Activated CD8-positive, alpha-beta memory T cell treated with anti-CD3 and anti-CD28 coated beads for 1 hour (primary cell): ENCODE results near the gene ECHS1.

Experiments used
- DNase-seq, 2 donors: peaks; one replicate each; pipeline ENCODE4 v3.0.0-alpha.2; 2020; ENCODE audit warnings: low read depth in 1 of 2; ENCODE audit errors: extremely low read depth in 1 of 2

Gene ECHS1

DNA sequence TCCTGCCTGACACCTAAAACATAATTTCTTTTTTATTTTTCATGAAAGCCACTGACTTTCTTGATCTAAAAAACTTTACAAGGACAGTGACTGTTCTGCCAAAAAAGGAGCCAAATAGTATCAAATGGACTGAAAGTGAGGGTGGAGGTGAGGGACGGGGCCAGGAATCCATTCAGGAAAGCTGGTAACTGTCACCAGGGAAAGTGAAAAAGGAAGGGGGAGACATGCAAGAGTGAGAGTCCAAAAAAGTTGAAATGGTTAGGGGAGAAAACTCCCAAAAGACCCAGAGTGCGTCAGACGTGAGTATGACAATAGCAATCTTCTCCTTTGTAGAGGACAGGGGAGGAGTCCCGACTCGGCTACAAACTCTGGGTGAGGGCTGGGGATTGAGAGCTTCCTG lies 28.9 kb downstream of the ECHS1 start:
- DNase-seq: no peak

DNA sequence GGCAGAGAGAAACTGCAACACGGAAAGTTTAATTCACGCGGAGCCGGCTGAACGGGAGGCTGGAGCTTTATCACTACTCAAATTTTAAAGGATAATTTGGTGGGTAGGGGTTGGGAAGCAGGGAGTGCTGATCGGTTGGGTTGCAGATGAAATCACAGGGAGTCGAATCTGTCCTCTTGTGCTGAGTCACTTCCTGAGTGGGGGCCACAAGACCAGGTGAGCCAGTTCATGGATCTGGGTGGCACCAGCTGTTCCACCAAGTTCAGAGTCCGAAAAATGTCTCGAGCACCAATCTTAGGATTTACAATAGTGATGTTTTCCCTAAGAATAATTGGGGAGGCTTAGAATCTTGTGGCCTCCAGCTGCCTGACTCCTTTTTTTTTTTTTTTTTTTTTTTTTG lies 29.6 kb downstream of the ECHS1 start:
- DNase-seq: no peak

DNA sequence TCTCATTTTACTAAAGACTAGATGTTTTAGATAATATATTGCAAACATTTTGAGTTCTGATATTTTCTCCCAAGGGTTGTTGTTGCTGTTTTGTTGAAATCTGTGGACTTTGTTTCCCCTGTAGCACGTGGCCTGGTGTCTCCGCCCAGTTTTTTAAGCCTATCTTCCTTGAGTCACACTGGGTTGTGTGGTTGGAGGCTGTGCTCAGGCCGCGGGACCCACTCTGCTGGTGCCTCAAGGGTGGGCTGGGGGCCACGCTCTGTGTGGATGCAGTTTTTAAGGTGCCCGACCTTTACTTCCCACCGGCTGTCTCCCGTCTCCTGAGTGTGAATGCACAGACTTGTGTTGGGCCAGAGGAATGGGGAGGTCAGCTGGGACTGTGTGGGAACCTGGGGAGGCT lies 30.2 kb downstream of the ECHS1 start:
- no peak for DNase-seq

DNA sequence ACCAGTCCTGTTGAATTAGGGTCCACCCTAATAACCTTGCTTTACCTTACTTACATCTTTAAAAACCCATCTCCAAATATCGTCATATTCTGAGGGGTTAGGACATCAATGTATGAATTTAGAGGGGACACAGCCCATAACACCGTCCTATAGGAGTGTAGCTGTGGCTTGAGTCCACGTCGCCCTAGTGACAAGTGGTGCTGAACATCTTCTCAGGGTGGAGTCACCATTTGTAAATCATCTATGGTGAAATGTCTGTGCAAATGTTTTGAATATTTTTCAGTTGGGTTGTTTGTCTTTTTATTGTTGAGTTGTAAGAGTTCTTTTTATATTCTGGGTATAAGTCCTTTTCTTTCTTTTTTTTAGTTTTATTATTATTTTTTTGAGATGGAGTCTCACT lies 31.2 kb downstream of the ECHS1 start:
- no peak for DNase-seq

DNA sequence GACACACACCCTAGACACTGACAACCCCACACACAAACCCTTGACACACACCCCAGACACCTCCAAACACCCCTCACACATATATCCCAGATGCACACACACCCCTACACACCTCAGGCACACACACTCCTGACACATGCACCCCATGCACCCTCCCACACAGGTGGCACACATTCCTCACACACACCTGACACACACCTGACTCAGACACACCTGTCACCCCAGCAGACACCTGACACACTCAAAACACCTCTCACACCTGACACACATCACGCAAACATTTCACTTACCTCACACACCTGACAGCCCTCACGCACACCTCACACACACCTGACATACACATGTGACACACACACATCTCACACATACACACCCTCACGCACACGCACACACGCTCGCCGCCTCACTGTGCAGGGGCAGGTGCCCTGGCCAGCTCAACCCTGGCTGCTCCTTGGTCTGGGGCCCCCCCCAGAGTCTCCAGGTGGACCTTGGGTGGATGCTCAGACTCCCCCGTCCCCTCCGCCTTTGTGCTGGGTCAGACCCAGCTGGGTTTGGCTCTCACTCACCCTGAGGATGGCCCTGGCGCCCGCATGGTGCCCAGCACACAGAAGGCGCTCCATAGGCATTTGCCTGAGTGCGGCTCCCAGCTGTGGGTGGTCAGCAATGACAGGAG lies 33.3 kb downstream of the ECHS1 start:
- no peak for DNase-seq

DNA sequence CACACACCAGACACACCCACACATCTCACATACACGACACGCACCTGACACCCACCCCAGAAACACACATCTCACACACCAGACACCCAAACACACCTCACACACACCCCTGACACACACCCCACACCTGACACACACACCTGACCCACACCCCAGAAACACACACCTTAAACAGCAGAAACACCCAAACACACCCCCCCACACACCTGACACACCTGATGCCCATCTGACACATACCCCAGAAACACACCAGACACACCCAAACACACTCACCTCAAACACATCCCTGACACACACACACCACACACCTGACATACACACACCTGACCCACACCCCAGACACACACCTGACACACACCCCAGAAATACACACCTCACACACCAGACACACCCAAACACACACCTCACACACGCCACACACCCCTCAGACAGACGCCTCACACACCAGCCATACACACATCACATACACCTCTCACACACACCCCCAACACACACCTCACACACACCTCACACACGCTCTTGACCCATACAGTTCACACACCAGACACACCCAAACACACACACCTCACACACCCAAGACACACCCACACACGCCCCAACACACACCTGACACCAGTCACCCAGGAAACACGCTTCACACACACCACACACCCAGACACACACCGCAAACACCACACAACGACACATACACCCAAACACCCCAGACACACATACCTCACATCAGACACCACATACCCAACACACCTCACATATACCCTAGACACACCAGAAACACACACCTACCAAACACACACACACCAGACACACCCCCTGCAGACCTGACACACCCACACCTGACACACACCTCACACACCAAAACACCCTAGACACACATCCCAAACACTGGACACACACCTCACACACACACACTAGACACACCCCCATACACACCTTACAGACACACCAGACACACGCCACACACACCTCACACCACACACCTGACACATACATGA lies 34.8 kb downstream of the ECHS1 start:
- no peak for DNase-seq

DNA sequence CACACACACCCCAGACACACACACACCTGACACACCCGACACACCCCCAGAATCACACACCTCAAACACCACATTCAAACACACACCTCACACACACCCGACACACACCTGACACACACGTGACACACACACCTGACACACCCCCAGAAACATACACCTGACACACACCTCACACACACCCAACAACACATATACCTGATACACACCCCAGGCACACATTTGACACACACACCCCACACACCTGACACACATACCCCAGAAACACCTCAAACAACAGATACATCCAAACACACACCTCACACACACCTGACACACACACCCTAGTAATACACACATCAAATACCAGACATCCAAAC lies 35.8 kb downstream of the ECHS1 start:
- DNase-seq: no peak

DNA sequence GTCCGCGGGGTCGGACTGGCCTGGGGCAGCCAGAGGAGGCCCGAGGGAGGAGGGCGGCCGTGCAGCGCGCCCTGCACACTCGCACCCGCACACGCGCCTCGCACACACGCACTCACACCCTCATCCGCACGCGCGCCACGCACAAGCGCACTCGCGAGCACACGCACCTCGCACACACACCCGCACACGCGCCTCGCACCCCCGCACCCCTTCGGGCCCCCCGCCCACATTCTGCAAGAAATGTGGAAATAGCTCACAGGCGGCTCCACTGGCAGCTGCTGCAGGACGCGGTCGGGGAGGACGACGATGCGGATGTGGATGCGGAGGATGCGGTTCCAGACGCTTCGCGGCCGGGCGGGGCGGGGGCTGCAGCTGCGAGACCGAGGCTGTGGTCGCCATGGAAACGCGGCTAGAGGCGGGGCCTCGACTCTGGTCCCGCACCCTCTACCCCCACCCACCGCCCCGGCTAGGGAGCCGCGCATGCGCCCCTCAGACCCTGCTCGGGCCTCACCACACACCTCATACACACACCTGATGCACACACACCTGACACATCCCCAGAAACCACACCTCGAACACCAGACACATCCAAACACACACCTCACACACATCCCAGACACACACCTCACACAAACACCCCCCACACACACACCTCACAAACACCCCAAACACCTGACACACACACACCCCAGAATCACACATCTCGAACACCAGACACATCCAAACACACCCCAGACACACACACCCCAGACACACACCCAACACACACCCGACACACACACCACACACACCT lies 36.4 kb downstream of the ECHS1 start, which contains the start of gene CALY:
Gene CALY (minus strand): TSS at position 320 of the 793 bp plus-strand sequence. CDS start 7,907 bp downstream, outside the sequence.
- peak; percentile 63 to 66 for DNase-seq

DNA sequence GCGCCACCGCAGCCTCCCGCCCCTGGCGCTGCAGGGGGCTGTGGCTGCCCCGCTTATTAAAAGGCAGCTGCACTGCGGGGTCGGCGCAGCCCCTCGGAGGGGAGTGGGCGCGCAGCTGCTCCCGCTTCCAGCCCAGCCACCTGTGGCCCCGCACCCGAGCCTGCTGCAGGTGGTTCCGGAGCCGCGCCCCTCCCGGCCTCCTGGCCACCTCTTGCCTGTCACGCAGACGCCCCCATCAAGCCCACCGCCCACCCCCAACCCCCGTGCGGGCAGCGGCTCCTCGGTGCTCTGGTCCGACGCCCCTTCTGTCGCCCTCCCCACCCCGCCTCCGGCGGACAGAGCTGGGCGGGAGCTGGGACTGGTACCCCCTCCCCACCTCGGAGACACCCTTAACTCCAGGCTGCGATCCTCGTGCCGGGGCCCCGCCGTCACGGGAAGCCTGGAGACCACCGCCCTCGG lies 37.0 kb downstream of the ECHS1 start:
- DNase-seq: no peak

DNA sequence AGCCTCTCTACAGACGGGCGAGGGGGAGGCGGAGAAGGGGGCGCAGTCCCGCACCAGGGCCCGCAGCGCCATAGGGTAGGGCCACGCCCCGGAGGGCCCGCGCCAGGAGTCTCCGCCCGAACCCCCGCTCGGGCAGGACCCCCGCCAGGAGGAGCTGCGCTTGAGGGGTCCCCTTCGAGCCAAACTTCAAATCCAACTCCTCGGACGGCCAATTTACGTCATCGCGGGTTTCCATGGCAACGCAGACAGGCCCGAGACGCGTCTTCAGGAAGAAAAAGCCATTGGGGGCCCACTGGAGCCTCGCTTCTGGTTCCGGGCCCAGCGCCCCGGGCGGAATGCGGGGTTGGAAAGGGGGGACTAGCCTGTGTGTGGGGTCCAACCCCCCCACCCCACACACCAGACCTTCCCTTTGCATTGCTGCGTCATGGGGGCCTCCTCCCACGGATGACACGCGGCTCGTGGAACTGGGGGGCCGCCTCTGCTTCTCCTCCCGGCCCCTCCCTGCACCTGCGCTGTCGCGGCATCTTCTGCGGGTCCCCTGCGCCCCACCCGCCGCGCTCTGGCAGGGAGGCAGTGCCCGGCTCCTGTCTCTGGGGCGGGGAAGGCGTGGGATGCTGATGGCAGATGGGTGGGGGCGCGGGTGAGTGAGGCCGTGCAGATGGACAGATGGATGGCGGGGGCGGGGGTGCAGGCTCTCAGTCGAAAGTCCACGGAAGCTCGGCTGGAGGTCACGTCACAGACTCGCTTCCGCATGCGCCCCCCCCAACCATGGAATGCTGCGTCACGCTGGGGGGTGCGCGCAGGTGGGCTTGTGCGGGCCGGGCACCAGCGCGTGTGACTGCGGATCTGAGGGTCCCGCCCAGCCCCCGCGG lies 37.7 kb downstream of the ECHS1 start:
- peak; percentile 71 to 86 for DNase-seq

DNA sequence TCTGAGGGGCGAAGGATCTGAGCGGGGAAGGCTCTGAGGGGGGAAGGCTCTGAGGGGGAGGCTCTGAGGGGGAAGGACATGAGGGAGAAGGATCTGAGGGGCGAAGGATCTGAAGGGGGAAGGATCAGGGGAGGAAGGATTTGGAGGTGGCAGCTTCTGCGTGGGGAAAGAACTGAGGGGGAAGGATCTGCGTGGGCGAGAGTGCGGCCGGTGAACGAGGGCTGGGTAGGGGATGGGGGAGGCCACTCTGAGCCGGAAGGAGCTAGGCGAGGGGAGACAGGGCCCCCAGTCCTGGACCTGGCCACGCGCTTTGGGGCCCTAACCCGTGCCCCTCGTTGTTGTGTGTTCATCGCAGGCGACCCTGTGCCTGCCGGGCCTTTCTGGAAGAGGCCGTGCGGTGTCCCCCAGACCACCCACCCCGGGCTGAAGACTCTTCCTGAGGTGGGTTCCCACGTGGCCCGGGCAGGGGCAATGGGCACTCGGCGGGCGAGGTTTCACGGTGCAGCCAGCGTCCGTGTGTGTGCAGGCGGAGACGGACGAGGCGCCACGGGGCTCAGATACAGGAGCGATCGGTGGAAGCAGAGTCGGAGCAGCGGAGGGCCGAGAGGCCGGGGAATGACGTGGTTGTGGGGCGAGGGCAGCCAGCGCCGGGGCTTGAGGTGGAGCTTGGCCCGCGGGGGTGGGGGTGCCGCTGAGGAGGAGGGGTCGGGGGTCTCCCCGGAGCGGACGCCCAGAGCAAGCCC lies 38.5 kb downstream of the ECHS1 start:
- no peak for DNase-seq

DNA sequence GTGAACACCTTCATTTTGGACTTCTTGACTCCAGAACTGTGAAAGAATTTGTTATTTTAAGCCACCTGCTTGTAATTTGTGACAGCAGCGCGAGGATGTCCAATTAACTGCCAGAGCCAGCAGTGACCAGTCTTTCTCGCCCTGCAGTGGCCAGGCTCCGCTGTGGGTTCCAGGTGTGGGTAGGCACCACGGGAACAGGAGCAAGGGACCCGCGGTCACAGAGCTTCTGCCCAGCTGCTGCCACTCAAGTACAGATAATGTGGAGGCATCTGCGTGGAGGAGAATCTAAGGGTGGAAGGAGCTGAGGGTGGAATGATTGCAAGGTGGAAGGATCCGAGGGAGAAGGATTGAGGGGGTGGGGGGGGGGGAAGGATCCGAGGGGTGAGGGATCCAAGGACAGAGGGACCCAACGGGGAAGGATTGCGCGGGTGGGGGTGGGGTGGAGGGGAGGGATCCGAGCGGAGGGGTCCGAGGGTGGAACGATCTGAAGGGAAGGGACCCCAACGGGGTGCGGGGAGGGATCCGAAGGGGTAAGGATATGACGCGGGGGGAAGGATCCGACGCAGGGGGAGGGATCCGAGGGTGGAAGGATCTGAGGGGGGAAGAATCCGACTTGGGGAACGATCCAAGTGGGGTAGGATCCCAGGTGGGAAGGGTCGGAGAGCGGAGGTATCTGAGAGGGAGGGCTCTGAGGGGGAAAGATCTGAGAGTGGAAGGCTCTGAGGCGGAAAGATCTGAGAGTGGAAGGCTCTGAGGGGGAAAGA lies 40.0 kb downstream of the ECHS1 start:
- no peak for DNase-seq

DNA sequence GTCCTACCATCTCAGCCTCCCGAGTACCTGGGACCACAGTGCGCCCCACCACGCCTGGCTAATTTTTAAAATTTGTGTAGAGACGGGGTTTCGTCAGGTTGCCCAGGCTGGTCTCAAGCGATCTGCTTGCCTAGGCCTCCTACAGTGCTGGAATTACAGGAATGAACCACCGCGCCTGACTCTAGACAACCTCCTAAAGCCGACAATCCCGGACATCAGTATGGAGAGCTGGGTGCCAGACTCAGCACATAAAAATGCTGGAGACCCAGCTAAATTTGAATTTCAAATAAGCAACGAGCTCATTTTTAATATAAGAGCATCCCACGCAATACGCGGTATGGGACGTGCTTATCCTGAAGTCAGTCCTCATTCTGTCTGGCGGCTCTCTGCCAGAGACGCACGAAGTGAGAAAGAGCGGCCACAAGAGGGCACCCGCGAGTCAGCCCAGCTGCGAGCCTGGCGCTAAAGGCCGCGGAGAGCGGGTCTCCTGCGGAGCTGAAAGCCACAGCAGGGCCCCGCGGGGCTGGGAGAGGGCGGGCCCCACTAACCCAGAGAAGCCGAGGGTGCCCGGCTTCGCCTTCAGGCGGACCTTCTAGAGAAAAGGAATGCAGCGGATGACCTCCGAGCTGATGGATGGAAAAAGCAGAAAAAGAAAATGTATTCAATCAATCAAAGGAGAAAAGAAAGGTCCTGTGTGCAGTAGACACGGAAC lies 43.5 kb downstream of the ECHS1 start:
- DNase-seq: peak; percentile 67 to 85

DNA sequence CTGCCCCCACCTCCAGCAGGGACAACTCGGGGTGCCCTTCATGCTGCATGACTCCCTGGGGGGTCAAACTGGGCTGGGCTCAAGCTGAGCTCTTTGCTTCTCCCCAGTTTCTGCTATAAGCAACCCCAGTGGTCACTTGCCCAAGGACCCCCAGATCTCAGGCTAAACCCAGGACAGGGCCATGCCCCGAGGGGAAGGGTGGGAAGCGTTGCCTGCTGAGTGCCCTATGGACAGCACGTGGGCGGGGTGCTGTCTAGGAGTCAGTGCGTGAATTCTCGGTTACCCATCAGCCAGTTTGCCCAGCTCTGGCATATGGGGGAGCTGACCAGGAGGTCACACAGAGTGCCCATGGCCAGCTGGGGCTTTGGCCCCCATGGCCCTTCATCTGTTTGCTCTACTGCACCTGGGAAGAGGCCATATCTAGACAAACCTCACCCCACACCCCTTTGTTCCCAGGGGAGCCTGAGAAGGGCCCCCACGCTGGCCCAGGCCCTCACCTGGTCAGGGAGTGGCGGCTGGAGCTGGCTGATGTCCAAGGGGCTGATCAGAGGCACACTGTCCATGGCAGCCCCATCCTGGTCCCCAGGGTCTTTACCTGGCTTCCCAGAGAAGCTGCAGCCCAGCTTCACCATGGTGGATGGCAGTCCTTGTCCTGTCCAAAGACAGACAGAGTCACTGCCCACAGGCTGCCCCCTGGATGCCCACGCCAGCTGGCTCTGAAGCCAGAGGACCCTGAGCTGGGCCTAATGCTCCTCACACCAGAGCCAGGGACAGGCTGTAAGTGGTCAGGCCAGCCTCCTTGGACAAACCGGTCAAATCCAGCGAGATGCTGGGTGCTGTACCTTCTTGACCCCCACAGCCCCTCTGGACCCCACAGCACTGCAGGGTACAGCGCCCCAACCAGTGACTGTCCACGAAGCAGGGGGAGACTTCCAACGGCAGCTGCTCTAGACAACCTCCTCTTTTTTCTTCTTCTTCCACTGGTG lies 44.5 kb downstream of the ECHS1 start:
- no peak for DNase-seq

DNA sequence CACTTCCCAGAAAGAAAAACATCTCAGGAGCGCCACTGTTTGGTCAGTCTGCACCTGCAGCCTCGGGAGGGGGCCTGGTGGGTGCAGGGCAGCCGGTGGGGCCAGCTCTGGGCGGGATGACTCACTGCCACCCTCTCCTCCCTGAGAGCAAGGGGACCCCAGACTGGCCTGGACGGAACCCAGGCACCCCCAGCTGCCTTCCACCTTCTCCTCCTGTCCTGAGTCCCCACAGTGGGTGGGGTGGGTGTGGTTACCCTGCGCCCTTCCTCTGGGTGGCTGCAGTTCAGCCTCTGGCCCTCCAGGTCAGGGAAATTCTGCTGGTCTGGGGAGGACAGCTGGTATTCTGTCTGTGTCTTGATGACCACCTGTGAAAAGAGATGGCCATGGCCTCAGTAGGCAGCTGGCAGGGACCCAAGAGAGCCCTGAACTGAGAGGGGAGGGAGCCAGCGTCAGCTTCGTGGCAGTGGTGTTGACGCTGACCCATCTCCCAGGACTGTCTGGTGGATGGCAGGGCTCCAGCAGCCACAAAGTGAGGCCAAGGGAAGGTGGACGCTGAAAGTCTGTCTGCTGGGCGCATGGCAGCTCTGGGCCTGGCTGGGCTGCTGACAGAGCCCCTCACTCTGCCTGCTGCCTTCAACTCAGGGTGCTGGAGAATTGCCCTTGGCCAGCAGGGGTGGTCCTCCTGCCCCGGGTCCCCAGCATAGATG lies 45.4 kb downstream of the ECHS1 start:
- no peak for DNase-seq
